ENCODE results near the gene PROCA1. TPM values are rescaled to one million over a fixed set of nuclear protein-coding genes. Genes with fewer than 3 reads are reported as not detected.

Gene PROCA1
- 1 to 10 TPM; 1.3 to 3.3 (median 2.5) TPM for total RNA-seq
- polyA plus RNA-seq: 2.2 TPM
- long read RNA-seq, donor 1, partial matches to known transcripts: 1 of 2 reads
- long read RNA-seq, donor 1, other reads (novel, unspliced or antisense): 1 of 2 reads
- long read RNA-seq, donor 2, partial matches to known transcripts: 0 of 1 reads
- long read RNA-seq, donor 2, other reads (novel, unspliced or antisense): 1 of 1 reads
- long read RNA-seq, donor 3, partial matches to known transcripts: 0 of 7 reads
- long read RNA-seq, donor 3, other reads (novel, unspliced or antisense): 5 of 7 reads
- long read RNA-seq, donor 4: 0 reads

GRCh38 chr17:28711723-28712031 is at the start of gene PROCA1:
Gene PROCA1 (minus strand): TSS chr17:28711888. CDS start chr17:28711660, 228 bp downstream.
- Histone ChIP-seq H3K9me3 (ENCODE audit: control insufficient read depth, low read length) (no peaks in the 10 kb centered on the region), H3K27ac (ENCODE audit: low read length) (peak within 1 kb of the TSS; percentile 94), H3K4me1 (ENCODE audit: control insufficient read depth, insufficient read depth, low read length) (peaks cover 8% of the 10 kb centered on the region), H3K27me3 (ENCODE audit: control insufficient read depth, insufficient read depth) (no peaks in the 10 kb centered on the region), H3K4me3 (ENCODE audit: low read length) (peak within 1 kb of the TSS; percentile 37)
- intact Hi-C loops (cut with DNase I): no loop called here
- under 1% methylated on average over 20 of the region's 20 CpGs for WGBS
- DNase-seq: no peak
- ATAC-seq: peak; percentile 32 to 49

GRCh38 chr17:28760601-28761562 is 49.2 kb upstream of the PROCA1 start:
- H3K27ac ChIP-seq (ENCODE audit: low read length): peak overlapping the region; percentile 23
- peaks cover 2% of the 10 kb centered on the region for H3K4me1 ChIP-seq (ENCODE audit: control insufficient read depth, insufficient read depth, low read length)
- 41% methylated on average over 9 of the region's 9 CpGs for WGBS
- ATAC-seq: peak; percentile 20 to 51
- H3K4me3 ChIP-seq (ENCODE audit: low read length): no peak overlapping the region
- no peaks in the 10 kb centered on the region for H3K27me3 ChIP-seq (ENCODE audit: control insufficient read depth, insufficient read depth)
- intact Hi-C loops (cut with DNase I): loop anchor here in 3 of 4 donors (5.0 to 10.0 kb wide), 4 partner anchors 54 to 156 kb away; partner anchors contain the start of gene FLOT2 (in 1 of the 3)
- DNase-seq: peak; percentile 71 to 85 (median 79)
- H3K9me3 ChIP-seq (ENCODE audit: control insufficient read depth, low read length): no peaks in the 10 kb centered on the region

GRCh38 chr17:28759256-28759865 is 47.7 kb upstream of the PROCA1 start:
- Histone ChIP-seq H3K9me3 (ENCODE audit: control insufficient read depth, low read length) (no peaks in the 10 kb centered on the region), H3K4me3 (ENCODE audit: low read length) (no peak overlapping the region), H3K27me3 (ENCODE audit: control insufficient read depth, insufficient read depth) (no peaks in the 10 kb centered on the region), H3K4me1 (ENCODE audit: control insufficient read depth, insufficient read depth, low read length) (peaks cover 2% of the 10 kb centered on the region), H3K27ac (ENCODE audit: low read length) (no peak overlapping the region)
- WGBS: 93% methylated on average over 18 of the region's 18 CpGs
- DNase-seq: no peak
- intact Hi-C loops (cut with DNase I): loop anchor here in 1 of 4 donors (10.0 kb wide), 1 partner anchor 155 kb away; no protein-coding TSS in a partner anchor
- peak; percentile 18 to 32 for ATAC-seq

- Histone ChIP-seq H3K9me3 (ENCODE audit: control insufficient read depth, low read length) (no peaks in the 10 kb centered on the region), H3K27me3 (ENCODE audit: control insufficient read depth, insufficient read depth) (no peaks in the 10 kb centered on the region), H3K4me3 (ENCODE audit: low read length) (no peak overlapping the region), H3K4me1 (ENCODE audit: control insufficient read depth, insufficient read depth, low read length) (peaks cover 2% of the 10 kb centered on the region), H3K27ac (ENCODE audit: low read length) (no peak overlapping the region)
- DNase-seq (peak in 1 of 3 donors; percentile 37), ATAC-seq (peak in 1 of 2 donors; percentile 4)
- intact Hi-C loops (cut with DNase I): loop anchor here in 1 of 4 donors (10.0 kb wide), 1 partner anchor 156 kb away; no protein-coding TSS in a partner anchor
- WGBS: 97% methylated on average over 32 of the region's 32 CpGs
Observed at GRCh38 chr17:28758411-28759121, 46.9 kb upstream of the PROCA1 start.

GRCh38 chr17:28756049-28756804 is 44.5 kb upstream of the PROCA1 start:
- ATAC-seq: no peak
- WGBS: 66% methylated on average over 5 of the region's 5 CpGs
- peak in 1 of 3 donors; percentile 29 for DNase-seq
- no peak overlapping the region for H3K27ac ChIP-seq (ENCODE audit: low read length)
- intact Hi-C loops (cut with DNase I): loop anchor here in 1 of 4 donors (10.0 kb wide), 1 partner anchor 159 kb away; no protein-coding TSS in a partner anchor
- no peak overlapping the region for H3K4me3 ChIP-seq (ENCODE audit: low read length)
- H3K9me3 ChIP-seq (ENCODE audit: control insufficient read depth, low read length): no peaks in the 10 kb centered on the region
- no peaks in the 10 kb centered on the region for H3K27me3 ChIP-seq (ENCODE audit: control insufficient read depth, insufficient read depth)
- peaks cover 2% of the 10 kb centered on the region for H3K4me1 ChIP-seq (ENCODE audit: control insufficient read depth, insufficient read depth, low read length)

- DNase-seq (peak in 1 of 3 donors; percentile 17), ATAC-seq (no peak)
- Histone ChIP-seq H3K4me3 (ENCODE audit: low read length) (no peak overlapping the region), H3K27ac (ENCODE audit: low read length) (no peak overlapping the region), H3K27me3 (ENCODE audit: control insufficient read depth, insufficient read depth) (no peaks in the 10 kb centered on the region), H3K4me1 (ENCODE audit: control insufficient read depth, insufficient read depth, low read length) (peaks cover under 1% of the 10 kb centered on the region), H3K9me3 (ENCODE audit: control insufficient read depth, low read length) (no peaks in the 10 kb centered on the region)
- 86% methylated on average over 7 of the region's 7 CpGs for WGBS
- intact Hi-C loops (cut with DNase I): loop anchor here in 1 of 4 donors (10.0 kb wide), 1 partner anchor 159 kb away; no protein-coding TSS in a partner anchor
Observed at GRCh38 chr17:28755486-28755885, 43.8 kb upstream of the PROCA1 start.

- H3K27me3 ChIP-seq (ENCODE audit: control insufficient read depth, insufficient read depth): no peaks in the 10 kb centered on the region
- 96% methylated on average over 10 of the region's 10 CpGs for WGBS
- H3K27ac ChIP-seq (ENCODE audit: low read length): no peak overlapping the region
- intact Hi-C loops (cut with DNase I): loop anchor here in 2 of 4 donors (2.0 to 10.0 kb wide), 2 partner anchors 25 to 163 kb away; partner anchors contain the start of gene TLCD1 (in 1 of the 2)
- DNase-seq (no peak), ATAC-seq (no peak)
- no peak overlapping the region for H3K4me3 ChIP-seq (ENCODE audit: low read length)
- no peaks in the 10 kb centered on the region for H3K9me3 ChIP-seq (ENCODE audit: control insufficient read depth, low read length)
- H3K4me1 ChIP-seq (ENCODE audit: control insufficient read depth, insufficient read depth, low read length): peaks cover under 1% of the 10 kb centered on the region
Observed at GRCh38 chr17:28751600-28752366, 40.1 kb upstream of the PROCA1 start.

- WGBS: 34% methylated on average over 20 of the region's 20 CpGs
- H3K9me3 ChIP-seq (ENCODE audit: control insufficient read depth, low read length): no peaks in the 10 kb centered on the region
- intact Hi-C loops (cut with DNase I): loop anchor here in 2 of 4 donors (2.0 to 10.0 kb wide), 2 partner anchors 24 to 164 kb away; partner anchors contain the start of gene TLCD1 (in 1 of the 2)
- no peak overlapping the region for H3K4me3 ChIP-seq (ENCODE audit: low read length)
- no peaks in the 10 kb centered on the region for H3K27me3 ChIP-seq (ENCODE audit: control insufficient read depth, insufficient read depth)
- no peak overlapping the region for H3K27ac ChIP-seq (ENCODE audit: low read length)
- peaks cover 1% of the 10 kb centered on the region for H3K4me1 ChIP-seq (ENCODE audit: control insufficient read depth, insufficient read depth, low read length)
- peak; percentile 67 to 78 for ATAC-seq
- DNase-seq: peak; percentile 90 to 98 (median 96)
Observed at GRCh38 chr17:28750178-28751047, 38.7 kb upstream of the PROCA1 start.

All from right cardiac atrium (tissue), 5 donors.